Spleen (tissue), 11 donors: ENCODE measurements around the gene TK1. TPM values are rescaled to one million over a fixed set of nuclear protein-coding genes. Genes with fewer than 3 reads are reported as not detected.

Experiments
- DNase-seq: peaks from one replicate; pipeline ENCODE4 v3.0.0-alpha.2; 2020
- H3K27ac ChIP-seq, 8 donors: fragments of 200-600 bp; sonication (generic) in 7 of 8; 1 replicate in 4 of 8; 2 replicates in 4 of 8; pipeline versions ENCODE4 v1.5.0 to v1.8.0; 2016 to 2021; ENCODE audit warnings: inconsistent platforms in 4 of 8, mild to moderate bottlenecking in 4 of 8, moderate library complexity in 1 of 8
- H3K27me3 ChIP-seq, 7 donors: fragments of 200-600 bp; sonication (generic) in 6 of 7; replicated peaks in 1 of 7; 1 replicate in 4 of 7; 2 replicates in 3 of 7; pipeline versions ENCODE4 v1.5.0 to v1.8.0; 2016 to 2021; ENCODE audit warnings: inconsistent platforms in 3 of 7, mild to moderate bottlenecking in 1 of 7
- H3K36me3 ChIP-seq, 6 donors: fragments of 200-600 bp; sonication (generic) in 5 of 6; 1 replicate in 4 of 6; 2 replicates in 2 of 6; pipeline versions ENCODE4 v1.5.0 to v1.8.0; 2016 to 2021; ENCODE audit warnings: inconsistent platforms in 2 of 6
- H3K4me1 ChIP-seq, 6 donors: fragments of 200-600 bp; sonication (generic) in 5 of 6; 1 replicate in 3 of 6; 2 replicates in 3 of 6; pipeline versions ENCODE4 v1.5.0 to v1.8.0; 2016 to 2021; ENCODE audit warnings: inconsistent platforms in 3 of 6
- H3K4me3 ChIP-seq, 8 donors: fragments of 200-600 bp; sonication (generic) in 7 of 8; 1 replicate in 4 of 8; 2 replicates in 4 of 8; pipeline versions ENCODE4 v1.5.0 to v1.8.0; 2016 to 2021; ENCODE audit warnings: inconsistent platforms in 4 of 8, mild to moderate bottlenecking in 4 of 8, moderate library complexity in 2 of 8
- H3K9me3 ChIP-seq, 8 donors: fragments of 200-600 bp; sonication (generic) in 7 of 8; 1 replicate in 4 of 8; 2 replicates in 4 of 8; pipeline versions ENCODE4 v1.5.0 to v1.8.0; 2016 to 2021; ENCODE audit warnings: inconsistent platforms in 4 of 8
- POLR2A ChIP-seq, 3 donors: fragments of 450-650 bp; IDR thresholded peaks; one replicate each; pipeline ENCODE4 v1.5.1; 2017; ENCODE audit warnings: antibody characterized with exemption in 3 of 3, mild to moderate bottlenecking in 1 of 3
- POLR2AphosphoS5 ChIP-seq, 3 donors: sonication (generic); formaldehyde crosslinking; IDR thresholded peaks; one replicate each; pipeline ENCODE4 v1.5.1; 2017; ENCODE audit warnings: antibody characterized with exemption in 3 of 3
- WGBS, 5 donors: extraction: QIAGEN DNeasy Blood & Tissue Kit in 3 of 5; methylation state at CpG; one replicate each; pipeline versions ENCODE4 v1.1.5 to v1.1.7; 2013 to 2018; 5-methylcytosine and 5-hydroxymethylcytosine counted together
- intact Hi-C: fragments of 100-400 bp; cut with DNase I; formaldehyde crosslinking; loops from one replicate; pipeline ENCODE4 v1.15.0; 2023; ENCODE audit warnings: low total_unique reads
- polyA plus RNA-seq, 3 donors: library from polyadenylated mRNA; stranded (reverse); fragments of 200-250 nt; gene quantifications; one replicate each; pipeline ENCODE4 v1.2.1, GENCODE V29; 2013
- total RNA-seq, 7 donors: library from RNA; depleted of rRNA in 3 of 7; stranded (reverse); fragments of >200 nt in 3 of 7; fragmentation: NEBNext Ultra II Directional in 4 of 7; extraction: Animal tissue kit (Norgen Biotek cat#: 25700) in 4 of 7; gene quantifications; one replicate each; pipeline versions ENCODE4 v1.1.0 to v1.2.1, GENCODE V29; 2016 to 2021
- TF ChIP-seq, protein P1 (sequence below), 11 experiments: fragments of 200-600 bp in 7 of 11; fragments of 450-650 bp in 4 of 11; sonication (generic) in 4 of 11; IDR thresholded peaks in 8 of 11; conservative IDR thresholded peaks in 3 of 11; 1 replicate in 7 of 11; 2 replicates in 4 of 11; pipeline versions ENCODE4 v1.4.0 to v1.8.0; 2016 to 2021; ENCODE audit warnings: antibody characterized with exemption in 11 of 11, inconsistent platforms in 4 of 11, mild to moderate bottlenecking in 1 of 11
- donor health status: healthy with polysubstance abuse.
- donor health status: DM: no; HTN: no; CAD: no; lungs with moderate emphysema.
- donor health status: DM: no; HTN: no; CAD: no.
- donor health status: Bipolar disorder and iron deficiency.
- donor health status: healthy.
- donor health status: DM: no; HTN: no; CAD: no.
- donor health status: DM: yes; HTN: yes; CAD: no.

The TK1 gene
- total and polyA plus RNA-seq, 10 donors: 3.7 to 20.4 (median 10.7) TPM

DNA sequence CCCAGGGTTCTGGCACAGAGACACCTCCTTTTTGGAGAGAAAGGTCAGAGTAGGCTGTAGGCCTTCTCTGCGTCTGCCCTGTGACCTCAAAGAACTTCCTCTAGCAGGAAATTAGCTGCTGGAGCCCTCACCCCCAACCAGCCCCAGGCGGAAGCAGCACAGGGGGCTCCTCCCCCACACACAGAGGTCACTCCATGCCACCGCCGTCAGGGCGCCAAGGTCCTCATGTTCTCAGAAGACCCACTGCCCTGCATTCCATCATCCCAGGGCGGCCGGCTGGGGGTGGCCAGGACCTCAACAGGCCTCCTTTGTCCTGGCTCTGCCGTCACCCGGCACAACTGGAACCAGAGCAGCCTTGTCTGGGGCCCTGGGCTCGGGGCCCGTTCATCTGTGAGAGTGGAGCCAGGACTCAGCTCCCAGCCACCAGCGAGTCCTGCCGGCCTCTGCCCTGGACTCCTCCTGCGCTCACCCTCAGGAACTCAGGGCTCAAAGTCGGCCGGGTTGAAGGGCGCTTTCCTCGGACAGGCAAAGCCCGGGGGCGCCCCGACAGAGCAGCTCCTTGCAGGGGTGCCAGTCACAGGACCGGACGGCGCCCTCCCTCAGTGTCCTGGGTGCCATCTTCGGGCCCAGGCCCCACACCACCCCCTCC lies 59.5 kb downstream of the TK1 start:
- peaks cover 0 to 44% (median 37%) of the 10 kb centered on the region in 6 donors for H3K36me3 ChIP-seq
- peak overlapping the region; percentile 87 to 97 (median 94) for H3K27ac ChIP-seq
- H3K9me3 ChIP-seq: no peaks in the 10 kb centered on the region
- H3K27me3 ChIP-seq: no peaks in the 10 kb centered on the region
- H3K4me1 ChIP-seq: peaks cover 60 to 100% (median 93%) of the 10 kb centered on the region in 6 donors
- peak overlapping the region; percentile 70 to 99 (median 96) for H3K4me3 ChIP-seq
- 0 to 13% (median 5%) methylated on average over 6 to 25 of the region's 25 CpGs for WGBS, 5 donors
- DNase-seq: peak; percentile 96
- TF ChIP-seq POLR2A (IDR thresholded peaks at IDR 0.05) (peak in 1 of 3 donors; percentile 30), POLR2AphosphoS5 (IDR thresholded peaks at IDR 0.05) (peak; percentile 88 to 90 (median 90))
- TF ChIP-seq, protein P1, sequence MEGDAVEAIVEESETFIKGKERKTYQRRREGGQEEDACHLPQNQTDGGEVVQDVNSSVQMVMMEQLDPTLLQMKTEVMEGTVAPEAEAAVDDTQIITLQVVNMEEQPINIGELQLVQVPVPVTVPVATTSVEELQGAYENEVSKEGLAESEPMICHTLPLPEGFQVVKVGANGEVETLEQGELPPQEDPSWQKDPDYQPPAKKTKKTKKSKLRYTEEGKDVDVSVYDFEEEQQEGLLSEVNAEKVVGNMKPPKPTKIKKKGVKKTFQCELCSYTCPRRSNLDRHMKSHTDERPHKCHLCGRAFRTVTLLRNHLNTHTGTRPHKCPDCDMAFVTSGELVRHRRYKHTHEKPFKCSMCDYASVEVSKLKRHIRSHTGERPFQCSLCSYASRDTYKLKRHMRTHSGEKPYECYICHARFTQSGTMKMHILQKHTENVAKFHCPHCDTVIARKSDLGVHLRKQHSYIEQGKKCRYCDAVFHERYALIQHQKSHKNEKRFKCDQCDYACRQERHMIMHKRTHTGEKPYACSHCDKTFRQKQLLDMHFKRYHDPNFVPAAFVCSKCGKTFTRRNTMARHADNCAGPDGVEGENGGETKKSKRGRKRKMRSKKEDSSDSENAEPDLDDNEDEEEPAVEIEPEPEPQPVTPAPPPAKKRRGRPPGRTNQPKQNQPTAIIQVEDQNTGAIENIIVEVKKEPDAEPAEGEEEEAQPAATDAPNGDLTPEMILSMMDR (IDR thresholded peaks at IDR 0.05 in 8 of 11, conservative IDR thresholded peaks at IDR 0.05 in 3 of 11): no peak
- intact Hi-C loops: no loop called here

DNA sequence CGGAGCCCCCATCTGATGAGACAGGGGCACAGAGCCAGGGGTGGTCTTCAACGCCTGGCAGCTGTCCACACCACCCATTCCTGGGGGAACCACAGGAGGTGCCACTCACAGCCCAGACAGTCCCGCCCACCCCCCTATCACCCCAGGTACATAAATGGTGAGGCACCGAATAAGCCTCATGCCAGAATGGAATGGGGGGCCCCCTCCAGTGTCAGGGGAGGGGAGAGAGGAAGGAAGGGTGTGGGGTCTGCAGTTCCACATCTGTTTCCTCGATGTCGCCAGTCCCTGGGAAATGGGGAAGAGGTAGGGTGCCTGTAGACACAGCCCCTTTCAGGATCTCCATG lies 60.0 kb downstream of the TK1 start:
- Histone ChIP-seq H3K27ac (peak overlapping the region; percentile 87 to 97 (median 94)), H3K9me3 (no peaks in the 10 kb centered on the region), H3K27me3 (no peaks in the 10 kb centered on the region), H3K4me1 (peaks cover 65 to 100% (median 93%) of the 10 kb centered on the region in 6 donors), H3K4me3 (peak overlapping the region; percentile 70 to 99 (median 96)), H3K36me3 (peaks cover 0 to 49% (median 42%) of the 10 kb centered on the region in 6 donors)
- DNase-seq: no peak
- TF ChIP-seq, protein P1 (IDR thresholded peaks at IDR 0.05 in 8 of 11, conservative IDR thresholded peaks at IDR 0.05 in 3 of 11): no peak
- TF ChIP-seq POLR2AphosphoS5 (IDR thresholded peaks at IDR 0.05) (no peak), POLR2A (IDR thresholded peaks at IDR 0.05) (no peak)
- intact Hi-C loops: no loop called here
- 7 to 29% (median 14%) methylated on average over 5 to 6 of the region's 6 CpGs for WGBS, 5 donors

DNA sequence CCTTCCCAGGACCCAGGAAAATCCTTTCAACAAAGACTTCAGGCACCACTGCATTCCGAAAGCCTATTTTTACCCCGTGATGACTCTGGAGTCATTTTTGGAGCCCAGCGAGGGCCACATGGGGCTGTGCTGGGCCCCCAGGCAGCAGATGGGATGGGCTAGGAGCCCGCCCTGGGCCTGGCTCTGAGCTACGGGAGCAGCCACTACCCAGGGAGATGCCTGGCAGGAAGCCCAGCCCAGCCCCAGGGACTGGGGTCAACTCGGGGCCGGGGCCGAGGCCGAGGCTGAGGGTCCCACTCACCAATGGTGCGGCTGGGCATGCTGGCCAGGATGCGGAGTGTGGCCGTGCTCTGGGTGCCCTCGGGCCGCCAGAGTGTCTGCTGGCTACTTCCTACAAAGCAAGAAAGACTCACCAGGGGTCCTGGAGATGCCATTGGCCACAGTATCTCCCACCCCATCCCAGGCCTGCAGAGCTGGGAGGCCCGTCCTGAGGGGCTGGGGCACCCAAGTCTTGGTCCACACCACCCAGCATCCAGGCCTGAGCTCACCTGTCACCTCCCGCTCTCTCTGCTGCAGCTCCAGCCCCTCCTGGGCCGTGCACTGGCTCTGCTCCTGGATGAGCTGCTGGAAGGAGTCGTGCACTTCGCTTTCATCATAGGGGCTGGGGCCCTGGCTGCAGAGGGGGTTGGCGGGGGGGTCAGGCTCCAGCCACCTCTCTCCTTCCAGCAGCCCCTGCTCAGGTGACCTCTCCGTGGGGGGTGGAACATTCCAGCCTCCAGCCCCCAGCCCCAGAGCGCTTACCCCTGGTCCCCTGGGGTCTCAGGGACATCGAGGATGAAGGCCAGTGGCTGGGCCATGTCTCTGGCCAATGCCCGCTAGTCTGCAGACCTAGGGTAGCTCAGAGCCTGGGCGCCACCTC lies 60.6 kb downstream of the TK1 start:
- TF ChIP-seq POLR2AphosphoS5 (IDR thresholded peaks at IDR 0.05) (peak in 2 of 3 donors; percentile 38 to 62), POLR2A (IDR thresholded peaks at IDR 0.05) (no peak)
- intact Hi-C loops: no loop called here
- peaks cover 0 to 55% (median 46%) of the 10 kb centered on the region in 6 donors for H3K36me3 ChIP-seq
- H3K27me3 ChIP-seq: no peaks in the 10 kb centered on the region
- peak; percentile 85 for DNase-seq
- H3K4me3 ChIP-seq: peak overlapping the region; percentile 70 to 99 (median 96)
- H3K4me1 ChIP-seq: peaks cover 72 to 100% (median 93%) of the 10 kb centered on the region in 6 donors
- H3K27ac ChIP-seq: peak overlapping the region; percentile 87 to 97 (median 94)
- no peaks in the 10 kb centered on the region for H3K9me3 ChIP-seq
- WGBS, 5 donors: 49 to 70% (median 52%) methylated on average over 8 to 25 of the region's 25 CpGs

DNA sequence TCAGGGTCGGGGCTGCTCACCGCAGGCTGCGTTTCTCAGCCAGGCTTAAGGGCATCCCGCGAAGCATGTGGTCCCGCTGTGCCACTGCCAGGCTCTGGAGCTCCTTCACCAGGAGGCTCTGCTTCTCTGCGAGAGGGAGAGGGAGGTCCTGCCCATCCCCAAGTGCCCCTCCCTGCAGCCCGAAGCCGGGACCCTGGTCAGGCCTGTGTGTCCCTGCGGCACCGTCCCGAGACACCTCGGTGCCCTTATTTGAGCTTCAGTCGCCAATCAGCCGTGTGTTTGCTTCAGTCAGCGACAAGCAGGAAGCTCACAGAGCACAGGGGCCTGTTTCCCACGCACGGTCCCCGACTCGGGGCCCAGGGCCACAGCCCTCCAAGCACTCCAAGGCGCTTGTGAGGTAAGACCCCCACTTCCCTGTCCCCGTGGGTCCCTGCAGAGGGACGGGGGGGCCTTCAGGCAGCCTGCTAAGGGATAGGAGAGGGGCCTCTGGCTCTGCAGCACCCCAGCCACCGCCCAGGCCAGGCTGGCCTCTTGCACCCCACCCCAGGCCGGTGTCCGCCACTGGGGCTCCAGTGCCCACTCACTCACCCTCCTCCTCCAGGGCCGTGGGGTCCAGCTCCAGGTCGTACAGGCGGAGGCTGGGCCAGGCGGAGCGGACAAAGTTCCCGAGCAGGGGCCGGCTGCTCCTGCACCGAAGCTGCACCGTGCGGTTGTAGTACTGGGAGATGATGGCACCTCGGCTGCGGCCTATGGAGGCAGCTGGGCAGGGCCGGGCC lies 61.5 kb downstream of the TK1 start:
- no peaks in the 10 kb centered on the region for H3K27me3 ChIP-seq
- WGBS, 5 donors: 37 to 68% (median 57%) methylated on average over 7 to 39 of the region's 39 CpGs
- H3K4me3 ChIP-seq: peak overlapping the region; percentile 4 to 98 (median 94)
- H3K9me3 ChIP-seq: no peaks in the 10 kb centered on the region
- H3K27ac ChIP-seq: peak overlapping the region; percentile 87 to 97 (median 94)
- peaks cover 73 to 100% (median 93%) of the 10 kb centered on the region in 6 donors for H3K4me1 ChIP-seq
- H3K36me3 ChIP-seq: peaks cover 0 to 64% (median 54%) of the 10 kb centered on the region in 6 donors
- intact Hi-C loops: no loop called here
- peak; percentile 87 for DNase-seq
- TF ChIP-seq POLR2AphosphoS5 (IDR thresholded peaks at IDR 0.05): peak; percentile 23 to 60 (median 33)
- TF ChIP-seq, protein P1 (IDR thresholded peaks at IDR 0.05 in 8 of 11, conservative IDR thresholded peaks at IDR 0.05 in 3 of 11): no peak
